ENCODE measurements around the gene GNAI1. TPM values are rescaled to one million over a fixed set of nuclear protein-coding genes. Genes with fewer than 3 reads are reported as not detected.

GNAI1 gene
- total RNA-seq, 2 experiments from 2014 or later = 1.7 to 2.8 TPM

- ChIA-PET CTCF (interaction anchor here (0.9 kb wide), 1 partner anchor 9 kb away, joined by 3 read pairs; no protein-coding TSS in a partner anchor), POLR2A (no interaction called here)
- DNase-seq (no peak), ATAC-seq (no peak)
- no peaks in the 10 kb centered on the region for H3K9me3 Mint-ChIP-seq
- no peak overlapping the region for H3K27ac Mint-ChIP-seq
- H3K4me1 Mint-ChIP-seq (ENCODE audit: low read depth) = peaks cover 4% of the 10 kb centered on the region
- H3K4me3 Mint-ChIP-seq = no peak overlapping the region
- TF ChIP-seq CTCF (IDR thresholded peaks at IDR 0.05) = no peak
- no peaks in the 10 kb centered on the region for H3K27me3 Mint-ChIP-seq
- H3K36me3 Mint-ChIP-seq (ENCODE audit: low read depth) = no peaks in the 10 kb centered on the region
- intact Hi-C loops (cut with micrococcal nuclease) = no loop called here
These were observed 25.2 kb downstream of the GNAI1 start for GRCh38 chr7:80159802-80160201.

- Mint-ChIP-seq H3K36me3 (ENCODE audit: low read depth) (no peaks in the 10 kb centered on the region), H3K4me1 (ENCODE audit: low read depth) (peaks cover 4% of the 10 kb centered on the region), H3K4me3 (no peak overlapping the region), H3K9me3 (no peaks in the 10 kb centered on the region), H3K27me3 (no peaks in the 10 kb centered on the region), H3K27ac (no peak overlapping the region)
- intact Hi-C loops (cut with micrococcal nuclease) = no loop called here
- no peak for DNase-seq
- TF ChIP-seq CTCF (IDR thresholded peaks at IDR 0.05) = no peak
- CTCF ChIA-PET = no interaction called here
- POLR2A ChIA-PET = no interaction called here
- no peak for ATAC-seq
These were observed 26.8 kb downstream of the GNAI1 start for GRCh38 chr7:80161466-80161865.

- intact Hi-C loops (cut with micrococcal nuclease) = no loop called here
- CTCF ChIA-PET = no interaction called here
- Mint-ChIP-seq H3K27ac (no peak overlapping the region), H3K27me3 (no peaks in the 10 kb centered on the region), H3K4me1 (ENCODE audit: low read depth) (peaks cover 8% of the 10 kb centered on the region), H3K9me3 (peaks cover 5% of the 10 kb centered on the region), H3K36me3 (ENCODE audit: low read depth) (peaks cover 4% of the 10 kb centered on the region), H3K4me3 (no peak overlapping the region)
- DNase-seq (no peak), ATAC-seq (no peak)
- TF ChIP-seq CTCF (IDR thresholded peaks at IDR 0.05) = no peak
- POLR2A ChIA-PET = no interaction called here
These were observed 30.5 kb downstream of the GNAI1 start for GRCh38 chr7:80165177-80165576.

- CTCF ChIA-PET = no interaction called here
- H3K27ac Mint-ChIP-seq = no peak overlapping the region
- peaks cover 20% of the 10 kb centered on the region for H3K9me3 Mint-ChIP-seq
- POLR2A ChIA-PET = no interaction called here
- ATAC-seq (no peak), DNase-seq (no peak)
- peaks cover 24% of the 10 kb centered on the region for H3K4me1 Mint-ChIP-seq (ENCODE audit: low read depth)
- H3K36me3 Mint-ChIP-seq (ENCODE audit: low read depth) = peaks cover 11% of the 10 kb centered on the region
- H3K4me3 Mint-ChIP-seq = no peak overlapping the region
- no peak for TF ChIP-seq CTCF (IDR thresholded peaks at IDR 0.05)
- H3K27me3 Mint-ChIP-seq = no peaks in the 10 kb centered on the region
- intact Hi-C loops (cut with micrococcal nuclease) = loop anchor here (5.0 kb wide), 1 partner anchor 33 kb away; no protein-coding TSS in a partner anchor
These were observed 35.8 kb downstream of the GNAI1 start for GRCh38 chr7:80170445-80170844.

GRCh38 chr7:80172387-80172786 lies 37.8 kb downstream of the GNAI1 start:
- H3K4me3 Mint-ChIP-seq = peak overlapping the region; percentile 36
- ChIA-PET POLR2A (no interaction called here), CTCF (no interaction called here)
- intact Hi-C loops (cut with micrococcal nuclease) = loop anchor here (5.0 kb wide), 1 partner anchor 35 kb away; no protein-coding TSS in a partner anchor
- H3K4me1 Mint-ChIP-seq (ENCODE audit: low read depth) = peaks cover 32% of the 10 kb centered on the region
- ATAC-seq (peak; percentile 49), DNase-seq (no peak)
- peaks cover 11% of the 10 kb centered on the region for H3K36me3 Mint-ChIP-seq (ENCODE audit: low read depth)
- H3K9me3 Mint-ChIP-seq = peaks cover 20% of the 10 kb centered on the region
- H3K27ac Mint-ChIP-seq = no peak overlapping the region
- no peaks in the 10 kb centered on the region for H3K27me3 Mint-ChIP-seq
- no peak for TF ChIP-seq CTCF (IDR thresholded peaks at IDR 0.05)

All from activated CD8-positive, alpha-beta T cell treated with anti-CD3 and anti-CD28 coated beads for 36 hours (primary cell).